Measurements from ENCODE around the gene ANXA11.

The ANXA11 gene

DNA sequence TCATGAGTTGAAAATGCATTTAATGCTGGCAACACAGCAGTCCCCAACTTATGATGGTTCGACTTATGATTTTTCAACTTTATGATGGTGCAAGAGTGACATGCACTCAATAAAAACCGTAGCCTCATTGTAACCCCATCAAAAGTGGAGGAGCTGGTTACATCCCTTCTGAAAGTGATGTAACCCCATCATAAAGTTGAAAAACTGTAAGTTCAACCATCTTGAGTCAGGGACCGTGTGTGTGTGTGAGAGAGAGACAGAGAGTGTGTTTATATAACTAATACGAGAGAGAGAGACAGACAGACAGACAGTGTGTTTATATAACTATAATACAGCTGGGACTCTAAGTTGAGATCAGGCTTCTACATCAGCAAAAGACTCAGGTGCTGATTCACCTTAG, 21.0 kb downstream of the ANXA11 start:
- H3K9me2 ChIP-seq (ENCODE audit: low read depth, low read length), result no peaks in the 10 kb centered on the region
- H4K20me1 ChIP-seq (ENCODE audit: insufficient read depth, low read length), result no peaks in the 10 kb centered on the region
- H3K27me3 ChIP-seq (ENCODE audit: insufficient read depth, low read length), result no peaks in the 10 kb centered on the region
- peaks cover 9% of the 10 kb centered on the region; the same call in 1 of the 2 replicates for H3F3A ChIP-seq (ENCODE audit: insufficient read depth, low read length)
- no peak overlapping the region for H3K4me3 ChIP-seq (ENCODE audit: low read depth, low read length, poor library complexity, severe bottlenecking)
- no peak overlapping the region for H2AFZ ChIP-seq (ENCODE audit: low read length)
- peaks cover 38% of the 10 kb centered on the region for H3K4me1 ChIP-seq (ENCODE audit: insufficient read depth, low read length, severe bottlenecking)
- H3K36me3 ChIP-seq (ENCODE audit: insufficient read depth, low read length), result peaks cover 5% of the 10 kb centered on the region; the same call in 1 of the 2 replicates
- no peak overlapping the region for H3K9ac ChIP-seq (ENCODE audit: low read length)
- TF ChIP-seq, protein P1, sequence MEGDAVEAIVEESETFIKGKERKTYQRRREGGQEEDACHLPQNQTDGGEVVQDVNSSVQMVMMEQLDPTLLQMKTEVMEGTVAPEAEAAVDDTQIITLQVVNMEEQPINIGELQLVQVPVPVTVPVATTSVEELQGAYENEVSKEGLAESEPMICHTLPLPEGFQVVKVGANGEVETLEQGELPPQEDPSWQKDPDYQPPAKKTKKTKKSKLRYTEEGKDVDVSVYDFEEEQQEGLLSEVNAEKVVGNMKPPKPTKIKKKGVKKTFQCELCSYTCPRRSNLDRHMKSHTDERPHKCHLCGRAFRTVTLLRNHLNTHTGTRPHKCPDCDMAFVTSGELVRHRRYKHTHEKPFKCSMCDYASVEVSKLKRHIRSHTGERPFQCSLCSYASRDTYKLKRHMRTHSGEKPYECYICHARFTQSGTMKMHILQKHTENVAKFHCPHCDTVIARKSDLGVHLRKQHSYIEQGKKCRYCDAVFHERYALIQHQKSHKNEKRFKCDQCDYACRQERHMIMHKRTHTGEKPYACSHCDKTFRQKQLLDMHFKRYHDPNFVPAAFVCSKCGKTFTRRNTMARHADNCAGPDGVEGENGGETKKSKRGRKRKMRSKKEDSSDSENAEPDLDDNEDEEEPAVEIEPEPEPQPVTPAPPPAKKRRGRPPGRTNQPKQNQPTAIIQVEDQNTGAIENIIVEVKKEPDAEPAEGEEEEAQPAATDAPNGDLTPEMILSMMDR (IDR thresholded peaks at IDR 0.05; ENCODE audit: low read length), result no peak
- TF ChIP-seq EZH2 (IDR thresholded peaks at IDR 0.05; ENCODE audit: borderline replicate concordance, low read length), result no peak
- H3K9me3 ChIP-seq (ENCODE audit: low read length), result no peaks in the 10 kb centered on the region
- peak overlapping the region; percentile 99 for H3K27ac ChIP-seq (ENCODE audit: low read depth, low read length, poor library complexity, severe bottlenecking)
- H3K79me2 ChIP-seq (ENCODE audit: insufficient read depth, low read length), result peaks cover 38% of the 10 kb centered on the region
- no peak overlapping the region for H3K4me2 ChIP-seq (ENCODE audit: low read length)

DNA sequence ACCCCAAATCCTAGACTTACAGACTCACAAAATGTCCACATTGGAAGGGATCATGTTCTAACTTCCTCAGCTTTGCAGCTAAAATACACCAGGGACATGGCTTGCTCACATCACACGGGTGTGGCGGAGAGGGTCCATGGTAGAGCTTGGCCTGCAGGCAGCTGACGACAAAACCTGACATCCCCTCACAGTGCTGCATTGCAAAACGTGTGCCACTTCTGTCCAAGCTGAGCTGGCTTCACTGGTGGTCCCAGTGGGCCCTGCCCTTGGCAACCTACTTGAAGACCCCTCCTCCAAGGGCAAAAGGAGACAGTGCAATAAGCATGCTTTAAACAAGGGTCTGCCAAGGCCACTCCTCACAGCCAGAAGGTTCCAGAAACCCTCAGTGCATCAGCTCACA, 21.9 kb downstream of the ANXA11 start:
- Histone ChIP-seq H3K4me3 (ENCODE audit: low read depth, low read length, poor library complexity, severe bottlenecking) (no peak overlapping the region), H3K27me3 (ENCODE audit: insufficient read depth, low read length) (no peaks in the 10 kb centered on the region), H3K4me1 (ENCODE audit: insufficient read depth, low read length, severe bottlenecking) (peaks cover 35% of the 10 kb centered on the region), H3K27ac (ENCODE audit: low read depth, low read length, poor library complexity, severe bottlenecking) (no peak overlapping the region), H3K9me3 (ENCODE audit: low read length) (no peaks in the 10 kb centered on the region), H2AFZ (ENCODE audit: low read length) (no peak overlapping the region), H3K9ac (ENCODE audit: low read length) (no peak overlapping the region), H3K4me2 (ENCODE audit: low read length) (no peak overlapping the region), H3K9me2 (ENCODE audit: low read depth, low read length) (no peaks in the 10 kb centered on the region), H3K36me3 (ENCODE audit: insufficient read depth, low read length) (peaks cover 5% of the 10 kb centered on the region; the same call in 1 of the 2 replicates), H3K79me2 (ENCODE audit: insufficient read depth, low read length) (peaks cover 37% of the 10 kb centered on the region), H4K20me1 (ENCODE audit: insufficient read depth, low read length) (no peaks in the 10 kb centered on the region), H3F3A (ENCODE audit: insufficient read depth, low read length) (peaks cover 9% of the 10 kb centered on the region; the same call in 1 of the 2 replicates)
- TF ChIP-seq, protein P1 (IDR thresholded peaks at IDR 0.05; ENCODE audit: low read length), result no peak
- no peak for TF ChIP-seq EZH2 (IDR thresholded peaks at IDR 0.05; ENCODE audit: borderline replicate concordance, low read length)

DNA sequence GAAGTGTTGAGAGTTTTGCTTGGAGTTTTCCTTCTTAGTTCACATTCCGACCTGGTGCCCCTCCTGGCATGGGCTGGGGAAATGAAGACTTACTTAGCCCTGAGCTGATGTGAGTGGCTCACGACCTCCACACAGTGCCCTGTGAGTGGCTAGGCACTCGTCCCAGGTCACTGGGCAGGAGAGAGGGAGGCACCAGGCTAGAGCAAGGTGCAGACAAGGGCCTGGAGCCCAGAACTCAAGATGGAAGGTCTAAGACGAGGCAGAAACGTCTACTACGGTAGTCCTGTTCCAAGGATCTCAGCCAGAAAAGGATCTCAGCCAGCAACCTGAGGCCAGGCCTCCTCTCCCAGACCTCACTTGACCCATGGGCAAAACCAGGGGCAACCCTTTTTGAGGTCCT, 22.4 kb downstream of the ANXA11 start:
- Histone ChIP-seq H3K9ac (ENCODE audit: low read length) (no peak overlapping the region), H3K4me1 (ENCODE audit: insufficient read depth, low read length, severe bottlenecking) (peaks cover 31% of the 10 kb centered on the region), H3K4me3 (ENCODE audit: low read depth, low read length, poor library complexity, severe bottlenecking) (no peak overlapping the region), H3K79me2 (ENCODE audit: insufficient read depth, low read length) (peaks cover 37% of the 10 kb centered on the region), H3F3A (ENCODE audit: insufficient read depth, low read length) (peaks cover 6% of the 10 kb centered on the region; the same call in 1 of the 2 replicates), H4K20me1 (ENCODE audit: insufficient read depth, low read length) (no peaks in the 10 kb centered on the region), H3K27ac (ENCODE audit: low read depth, low read length, poor library complexity, severe bottlenecking) (no peak overlapping the region), H2AFZ (ENCODE audit: low read length) (no peak overlapping the region), H3K4me2 (ENCODE audit: low read length) (no peak overlapping the region), H3K36me3 (ENCODE audit: insufficient read depth, low read length) (peaks cover 5% of the 10 kb centered on the region; the same call in 1 of the 2 replicates), H3K9me2 (ENCODE audit: low read depth, low read length) (no peaks in the 10 kb centered on the region), H3K27me3 (ENCODE audit: insufficient read depth, low read length) (no peaks in the 10 kb centered on the region), H3K9me3 (ENCODE audit: low read length) (no peaks in the 10 kb centered on the region)
- TF ChIP-seq EZH2 (IDR thresholded peaks at IDR 0.05; ENCODE audit: borderline replicate concordance, low read length), result no peak
- TF ChIP-seq, protein P1 (IDR thresholded peaks at IDR 0.05; ENCODE audit: low read length), result no peak

All from OCI-LY1 (cell line).